Measurements from ENCODE around the gene DOCK8. TPM values are rescaled to one million over a fixed set of nuclear protein-coding genes. Genes with fewer than 3 reads are reported as not detected.
"Not testable (repeated sequence)": the region's sequence is repeated elsewhere in the genome, so short reads cannot be mapped to it uniquely, and the experiment has no call there.

DOCK8 gene
- polyA plus RNA-seq, 2 of the 4 experiments (the other 2 are of a cell fraction) = 0.27 to 0.68 TPM

DNA sequence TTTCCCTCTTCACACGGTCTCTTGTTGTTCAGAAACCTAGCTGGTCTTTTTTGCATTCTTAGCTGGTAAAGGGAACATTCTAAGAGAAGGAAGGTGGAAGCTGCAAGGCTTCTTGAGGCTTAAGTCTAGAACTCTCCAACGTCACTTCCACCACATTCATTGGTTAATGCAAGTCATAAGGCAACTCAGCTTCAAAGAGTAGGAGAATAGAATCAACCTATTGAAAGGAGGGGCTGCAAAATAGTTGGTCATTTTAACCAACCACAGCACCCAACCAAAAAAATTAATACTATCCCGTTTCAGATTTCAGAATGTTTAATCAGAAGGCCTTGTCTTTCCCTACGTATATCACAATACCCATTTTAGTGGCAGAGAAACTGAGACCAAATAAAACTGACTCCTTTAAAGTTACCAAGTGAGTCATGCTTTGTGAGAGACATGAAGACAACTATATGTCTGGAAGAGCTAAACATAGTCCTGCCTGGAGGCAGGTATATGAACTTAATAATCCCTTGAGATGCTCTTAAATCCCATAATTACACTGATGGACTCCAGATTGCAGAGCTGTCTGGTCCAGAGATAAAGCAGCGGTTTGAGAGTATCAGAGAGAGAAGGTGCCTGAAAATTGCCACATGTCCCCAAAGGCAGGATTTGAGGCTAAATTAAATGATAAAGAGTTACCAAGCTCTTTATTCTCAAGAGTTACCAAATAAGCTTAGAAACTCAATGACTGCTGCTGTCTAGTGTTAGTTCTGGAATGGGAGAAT, 14.4 kb downstream of the DOCK8 start:
- no peak for ATAC-seq
- no peak for FAIRE-seq
- TF ChIP-seq HOXB13 (CRISPR knock-in tag; IDR thresholded peaks at IDR 0.05; ENCODE audit: low read depth) = no peak
- TF ChIP-seq CTCF (IDR thresholded peaks at IDR 0.05) = no peak
- TF ChIP-seq, protein P1, sequence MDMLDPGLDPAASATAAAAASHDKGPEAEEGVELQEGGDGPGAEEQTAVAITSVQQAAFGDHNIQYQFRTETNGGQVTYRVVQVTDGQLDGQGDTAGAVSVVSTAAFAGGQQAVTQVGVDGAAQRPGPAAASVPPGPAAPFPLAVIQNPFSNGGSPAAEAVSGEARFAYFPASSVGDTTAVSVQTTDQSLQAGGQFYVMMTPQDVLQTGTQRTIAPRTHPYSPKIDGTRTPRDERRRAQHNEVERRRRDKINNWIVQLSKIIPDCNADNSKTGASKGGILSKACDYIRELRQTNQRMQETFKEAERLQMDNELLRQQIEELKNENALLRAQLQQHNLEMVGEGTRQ (IDR thresholded peaks at IDR 0.05) = no peak
- TF ChIP-seq CHD2 (IDR thresholded peaks at IDR 0.05; ENCODE audit: low read length, partially characterized antibody) = no peak
- no peak for TF ChIP-seq RNF2 (IDR thresholded peaks at IDR 0.05; ENCODE audit: borderline replicate concordance, low read depth)
- no peak for TF ChIP-seq FOSL2 (IDR thresholded peaks at IDR 0.05)
- no peak for TF ChIP-seq FOSL2 (CRISPR knock-in tag; IDR thresholded peaks at IDR 0.05)
- no peak for TF ChIP-seq JUN (IDR thresholded peaks at IDR 0.05)
- no peak for TF ChIP-seq HOXB5 (CRISPR knock-in tag; IDR thresholded peaks at IDR 0.05)
- TF ChIP-seq CBX8 (IDR thresholded peaks at IDR 0.05) = no peak
- TF ChIP-seq KDM1A (IDR thresholded peaks at IDR 0.05; ENCODE audit: low read depth) = no peak
- TF ChIP-seq E2F6 (IDR thresholded peaks at IDR 0.05; ENCODE audit: borderline replicate concordance, low read depth) = no peak
- no peak for TF ChIP-seq POLR2A (IDR thresholded peaks at IDR 0.05; ENCODE audit: low read length)
- no peak for TF ChIP-seq EP300 (IDR thresholded peaks at IDR 0.05)
- no peaks in the 10 kb centered on the region for H3K4me1 ChIP-seq
- H3K4me3 ChIP-seq = no peak overlapping the region
- ChIA-PET CTCF (interaction anchor here (1.4 kb wide), 2 partner anchors 10 to 14 kb away, joined by 3 to 7 read pairs; partner anchors contain the start of gene DOCK8), POLR2A (no interaction called here)
- 15% methylated on average over 5 of the region's 5 CpGs for WGBS (ENCODE audit: missing lambda C conversion rate)
- H3K4me2 ChIP-seq = no peak overlapping the region
- H3K27ac ChIP-seq = no peak overlapping the region
- no peak for DNase-seq (ENCODE audit: low read depth in 1 of 2, low spot score in 1 of 2)
- no peaks in the 10 kb centered on the region for H3K9me3 ChIP-seq

- H3K4me3 ChIP-seq; H3K4me1 ChIP-seq; ATAC-seq; H3K4me2 ChIP-seq; H3K27ac ChIP-seq; H3K9me3 ChIP-seq; DNase-seq (ENCODE audit: low read depth in 1 of 2, low spot score in 1 of 2); FAIRE-seq; CTCF ChIA-PET; POLR2A ChIA-PET: not testable (repeated sequence)
- 0% methylated on average over 1 of the region's 1 CpG for WGBS (ENCODE audit: missing lambda C conversion rate)
Measured at GRCh38 chr9:231625-232024, 17.0 kb downstream of the DOCK8 start.

DNA sequence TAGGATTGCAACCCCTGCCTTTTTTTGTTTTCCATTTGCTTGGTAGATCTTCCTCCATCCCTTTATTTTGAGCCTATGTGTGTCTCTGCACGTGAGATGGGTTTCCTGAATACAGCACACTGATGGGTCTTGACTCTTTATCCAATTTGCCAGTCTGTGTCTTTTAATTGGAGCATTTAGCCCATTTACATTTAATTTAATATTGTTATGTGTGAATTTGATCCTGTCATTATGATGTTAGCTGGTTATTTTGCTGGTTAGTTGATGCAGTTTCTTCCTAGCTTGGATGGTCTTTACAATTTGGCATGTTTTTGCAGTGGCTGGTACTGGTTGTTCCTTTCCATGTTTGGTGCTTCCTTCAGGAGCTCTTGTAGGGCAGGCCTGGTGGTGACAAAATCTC, 19.0 kb downstream of the DOCK8 start:
- CTCF ChIA-PET; FAIRE-seq; H3K4me2 ChIP-seq; H3K4me1 ChIP-seq; POLR2A ChIA-PET; H3K27ac ChIP-seq; H3K4me3 ChIP-seq; ATAC-seq; H3K9me3 ChIP-seq; DNase-seq (ENCODE audit: low read depth in 1 of 2, low spot score in 1 of 2): not testable (repeated sequence)
- WGBS (ENCODE audit: missing lambda C conversion rate) = 0% methylated on average over 1 of the region's 1 CpG

DNA sequence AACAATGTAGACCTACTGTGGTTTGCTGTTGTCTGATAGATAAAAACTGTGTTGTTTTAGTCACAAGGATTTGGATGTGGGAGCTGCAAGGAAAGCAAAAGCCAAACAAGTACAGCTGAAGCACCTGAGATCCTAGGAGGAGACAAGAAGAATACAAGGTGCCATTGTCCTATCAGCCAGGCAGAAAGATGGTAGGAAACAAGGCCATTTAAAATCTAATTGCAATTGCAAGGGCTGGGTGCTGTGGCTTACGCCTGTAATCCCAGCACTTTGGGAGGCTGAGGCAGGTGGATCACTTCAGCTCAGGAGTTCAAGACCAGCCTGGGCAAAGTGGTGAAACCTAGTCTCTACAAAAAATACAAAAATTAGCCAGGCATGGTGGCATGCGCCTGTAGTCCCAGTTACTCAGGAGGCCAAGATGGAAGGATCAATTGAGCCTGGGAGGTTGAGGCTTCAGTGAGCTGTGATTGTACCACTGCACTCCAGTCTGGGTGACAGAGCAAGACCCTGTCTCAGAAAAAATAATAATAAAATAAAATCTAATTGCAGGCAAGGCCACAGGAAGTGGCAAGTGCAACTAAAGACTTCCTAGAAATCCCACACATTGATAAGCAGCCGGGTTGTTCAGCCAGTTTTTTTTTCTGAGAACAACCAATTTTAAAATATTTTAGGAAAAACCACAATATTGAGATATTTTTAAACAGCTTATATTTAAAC, 22.6 kb downstream of the DOCK8 start:
- WGBS (ENCODE audit: missing lambda C conversion rate) = 46% methylated on average over 3 of the region's 3 CpGs
- FAIRE-seq = no peak
- no peaks in the 10 kb centered on the region for H3K4me1 ChIP-seq
- ChIA-PET POLR2A (no interaction called here), CTCF (interaction anchor here (1.2 kb wide), 1 partner anchor 10 kb away, joined by 3 read pairs; no protein-coding TSS in a partner anchor)
- no peak for TF ChIP-seq HDAC2 (IDR thresholded peaks at IDR 0.05)
- TF ChIP-seq ZFP36 (IDR thresholded peaks at IDR 0.05; ENCODE audit: borderline replicate concordance, partially characterized antibody) = no peak
- no peak for TF ChIP-seq KDM5A (IDR thresholded peaks at IDR 0.05)
- TF ChIP-seq POLR2A (IDR thresholded peaks at IDR 0.05; ENCODE audit: low read length) = no peak
- no peak for TF ChIP-seq CEBPB (IDR thresholded peaks at IDR 0.05)
- TF ChIP-seq TP53 (CRISPR knock-in tag; IDR thresholded peaks at IDR 0.05) = no peak
- TF ChIP-seq CBX8 (IDR thresholded peaks at IDR 0.05) = no peak
- no peak for TF ChIP-seq RAD21 (conservative IDR thresholded peaks at IDR 0.05 in 1 of 2, IDR thresholded peaks at IDR 0.05 in 1 of 2)
- no peak for TF ChIP-seq SREBF2 (IDR thresholded peaks at IDR 0.05)
- TF ChIP-seq JUN (IDR thresholded peaks at IDR 0.05) = no peak
- TF ChIP-seq ESRRA (IDR thresholded peaks at IDR 0.05; ENCODE audit: borderline replicate concordance, low read length) = no peak
- TF ChIP-seq TFCP2L1 (CRISPR knock-in tag; IDR thresholded peaks at IDR 0.05) = no peak
- TF ChIP-seq, protein P2, sequence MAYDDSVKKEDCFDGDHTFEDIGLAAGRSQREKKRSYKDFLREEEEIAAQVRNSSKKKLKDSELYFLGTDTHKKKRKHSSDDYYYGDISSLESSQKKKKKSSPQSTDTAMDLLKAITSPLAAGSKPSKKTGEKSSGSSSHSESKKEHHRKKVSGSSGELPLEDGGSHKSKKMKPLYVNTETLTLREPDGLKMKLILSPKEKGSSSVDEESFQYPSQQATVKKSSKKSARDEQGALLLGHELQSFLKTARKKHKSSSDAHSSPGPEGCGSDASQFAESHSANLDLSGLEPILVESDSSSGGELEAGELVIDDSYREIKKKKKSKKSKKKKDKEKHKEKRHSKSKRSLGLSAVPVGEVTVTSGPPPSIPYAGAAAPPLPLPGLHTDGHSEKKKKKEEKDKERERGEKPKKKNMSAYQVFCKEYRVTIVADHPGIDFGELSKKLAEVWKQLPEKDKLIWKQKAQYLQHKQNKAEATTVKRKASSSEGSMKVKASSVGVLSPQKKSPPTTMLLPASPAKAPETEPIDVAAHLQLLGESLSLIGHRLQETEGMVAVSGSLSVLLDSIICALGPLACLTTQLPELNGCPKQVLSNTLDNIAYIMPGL (CRISPR knock-in tag; IDR thresholded peaks at IDR 0.05; ENCODE audit: borderline replicate concordance) = no peak
- TF ChIP-seq ZC3H11A (IDR thresholded peaks at IDR 0.05) = no peak
- H3K27ac ChIP-seq = no peak overlapping the region
- no peak for ATAC-seq
- no peak overlapping the region for H3K4me2 ChIP-seq
- H3K4me3 ChIP-seq = no peak overlapping the region
- H3K9me3 ChIP-seq = no peaks in the 10 kb centered on the region
- no peak for DNase-seq (ENCODE audit: low read depth in 1 of 2, low spot score in 1 of 2)
